ENCODE measurements around the gene DTX3. TPM values are rescaled to one million over a fixed set of nuclear protein-coding genes. Genes with fewer than 3 reads are reported as not detected.

The DTX3 gene
- total and polyA plus RNA-seq, 10 donors = 13.7 to 30.7 (median 21.6) TPM

DNA sequence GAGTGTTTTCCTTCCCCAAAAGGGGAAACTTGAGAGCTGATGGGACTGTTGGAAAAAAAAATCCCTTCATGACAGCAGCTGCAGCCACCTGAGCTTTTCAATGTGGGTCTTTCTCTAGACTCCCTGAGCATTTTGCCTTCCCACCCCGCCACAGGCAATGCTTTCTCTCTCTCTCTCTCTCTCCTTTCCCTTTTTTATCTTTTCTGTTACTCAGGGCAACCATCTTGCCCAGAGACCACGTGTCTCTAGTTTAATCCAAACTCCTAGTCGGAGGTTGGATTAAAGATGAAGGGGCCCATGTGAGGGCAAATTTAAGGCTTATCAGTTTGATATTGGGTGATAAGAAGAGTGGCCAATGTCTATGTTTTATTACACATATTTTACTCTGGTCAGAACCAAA lies 54.3 kb downstream of the DTX3 start:
- 62 to 74% (median 65%) methylated on average over 3 of the region's 3 CpGs for WGBS, 5 donors
- DNase-seq = no peak
- Histone ChIP-seq H3K36me3 (no peaks in the 10 kb centered on the region), H3K9me3 (peaks cover 0 to 16% (median 10%) of the 10 kb centered on the region in 8 donors), H3K27ac (no peak overlapping the region), H3K4me1 (no peaks in the 10 kb centered on the region), H3K27me3 (replicated peaks in 1 of 7) (peaks cover 0 to 9% (median 0%) of the 10 kb centered on the region in 7 donors), H3K4me3 (no peak overlapping the region)
- intact Hi-C loops (cut with DNase I; ENCODE audit: low total_unique reads) = no loop called here
- no peak for TF ChIP-seq POLR2AphosphoS5 (IDR thresholded peaks at IDR 0.05)
- TF ChIP-seq, protein P1, sequence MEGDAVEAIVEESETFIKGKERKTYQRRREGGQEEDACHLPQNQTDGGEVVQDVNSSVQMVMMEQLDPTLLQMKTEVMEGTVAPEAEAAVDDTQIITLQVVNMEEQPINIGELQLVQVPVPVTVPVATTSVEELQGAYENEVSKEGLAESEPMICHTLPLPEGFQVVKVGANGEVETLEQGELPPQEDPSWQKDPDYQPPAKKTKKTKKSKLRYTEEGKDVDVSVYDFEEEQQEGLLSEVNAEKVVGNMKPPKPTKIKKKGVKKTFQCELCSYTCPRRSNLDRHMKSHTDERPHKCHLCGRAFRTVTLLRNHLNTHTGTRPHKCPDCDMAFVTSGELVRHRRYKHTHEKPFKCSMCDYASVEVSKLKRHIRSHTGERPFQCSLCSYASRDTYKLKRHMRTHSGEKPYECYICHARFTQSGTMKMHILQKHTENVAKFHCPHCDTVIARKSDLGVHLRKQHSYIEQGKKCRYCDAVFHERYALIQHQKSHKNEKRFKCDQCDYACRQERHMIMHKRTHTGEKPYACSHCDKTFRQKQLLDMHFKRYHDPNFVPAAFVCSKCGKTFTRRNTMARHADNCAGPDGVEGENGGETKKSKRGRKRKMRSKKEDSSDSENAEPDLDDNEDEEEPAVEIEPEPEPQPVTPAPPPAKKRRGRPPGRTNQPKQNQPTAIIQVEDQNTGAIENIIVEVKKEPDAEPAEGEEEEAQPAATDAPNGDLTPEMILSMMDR (IDR thresholded peaks at IDR 0.05 in 8 of 11, conservative IDR thresholded peaks at IDR 0.05 in 3 of 11) = no peak
- TF ChIP-seq POLR2A (IDR thresholded peaks at IDR 0.05) = no peak

Other genes with a start within 250 kb of the DTX3 start
- 10 to 100 TPM; 46.1 to 90.8 (median 61.2) TPM for gene R3HDM2, start 173.8 kb upstream of the DTX3 start, total RNA-seq
- 10 to 100 TPM; 11.3 to 16.9 (median 13.2) TPM for gene R3HDM2, start 173.8 kb upstream of the DTX3 start, polyA plus RNA-seq
- under 1 TPM in 1 of 7 donors, not detected in 6; 0.19 TPM for gene INHBC, start 170.0 kb upstream of the DTX3 start, total RNA-seq
- gene INHBC, start 170.0 kb upstream of the DTX3 start, polyA plus RNA-seq = not detected
- gene INHBE, start 149.5 kb upstream of the DTX3 start, total RNA-seq = not detected
- gene INHBE, start 149.5 kb upstream of the DTX3 start, polyA plus RNA-seq = under 1 TPM in 1 of 3 donors, not detected in 2; 0.02 TPM
- 1 to 10 TPM in 4 of 7 donors, under 1 TPM in 3; 0.46 to 3.6 (median 1.1) TPM for gene GLI1, start 145.0 kb upstream of the DTX3 start, total RNA-seq
- gene GLI1, start 145.0 kb upstream of the DTX3 start, polyA plus RNA-seq = 1 to 10 TPM in 1 of 3 donors, under 1 TPM in 2; 0.63 to 1.2 (median 0.77) TPM
- 100 to 1,000 TPM; 148 to 328 (median 226) TPM for gene ARHGAP9, start 125.0 kb upstream of the DTX3 start, total RNA-seq
- 100 to 1,000 TPM; 190 to 400 (median 251) TPM for gene ARHGAP9, start 125.0 kb upstream of the DTX3 start, polyA plus RNA-seq
- 100 to 1,000 TPM in 4 of 7 donors, 10 to 100 TPM in 3; 72.4 to 186 (median 146) TPM for gene MARS1, start 116.8 kb upstream of the DTX3 start, total RNA-seq
- gene MARS1, start 116.8 kb upstream of the DTX3 start, polyA plus RNA-seq = 100 to 1,000 TPM in 1 of 3 donors, 10 to 100 TPM in 2; 67.4 to 104 (median 89.2) TPM
- gene DDIT3, start 84.3 kb upstream of the DTX3 start, total RNA-seq = 10 to 100 TPM; 18.0 to 27.7 (median 21.6) TPM
- 10 to 100 TPM; 39.8 to 43.9 (median 43.4) TPM for gene DDIT3, start 84.3 kb upstream of the DTX3 start, polyA plus RNA-seq
- gene MBD6, start 82.0 kb upstream of the DTX3 start, total RNA-seq = 100 to 1,000 TPM in 4 of 7 donors, 10 to 100 TPM in 3; 52.9 to 171 (median 110) TPM
- gene MBD6, start 82.0 kb upstream of the DTX3 start, polyA plus RNA-seq = 10 to 100 TPM; 14.8 to 65.0 (median 61.2) TPM
- gene DCTN2, start 57.6 kb upstream of the DTX3 start, total RNA-seq = 100 to 1,000 TPM in 4 of 7 donors, 10 to 100 TPM in 3; 68.5 to 152 (median 101) TPM
- 10 to 100 TPM; 53.3 to 67.3 (median 66.8) TPM for gene DCTN2, start 57.6 kb upstream of the DTX3 start, polyA plus RNA-seq
- under 1 TPM in 6 of 7 donors, not detected in 1; 0.09 to 0.76 (median 0.32) TPM for gene KIF5A, start 54.8 kb upstream of the DTX3 start, total RNA-seq
- under 1 TPM; 0.07 to 0.13 (median 0.08) TPM for gene KIF5A, start 54.8 kb upstream of the DTX3 start, polyA plus RNA-seq
- gene PIP4K2C, start 13.6 kb upstream of the DTX3 start, total RNA-seq = 10 to 100 TPM; 15.0 to 20.9 (median 18.8) TPM
- gene PIP4K2C, start 13.6 kb upstream of the DTX3 start, polyA plus RNA-seq = 1 to 10 TPM; 5.7 to 7.5 (median 6.3) TPM
- gene ARHGEF25, start 6.6 kb downstream of the DTX3 start, total RNA-seq = 10 to 100 TPM in 6 of 7 donors, 1 to 10 TPM in 1; 9.3 to 19.5 (median 14.8) TPM
- gene ARHGEF25, start 6.6 kb downstream of the DTX3 start, polyA plus RNA-seq = 10 to 100 TPM; 13.7 to 26.6 (median 22.5) TPM
- 1 to 10 TPM in 3 of 7 donors, under 1 TPM in 4; 0.39 to 2.2 (median 0.79) TPM for gene B4GALNT1, start 28.4 kb downstream of the DTX3 start, total RNA-seq
- 1 to 10 TPM in 1 of 3 donors, under 1 TPM in 2; 0.83 to 1.5 (median 0.93) TPM for gene B4GALNT1, start 28.4 kb downstream of the DTX3 start, polyA plus RNA-seq
- gene OS9, start 89.3 kb downstream of the DTX3 start, total RNA-seq = 100 to 1,000 TPM; 227 to 323 (median 256) TPM
- 100 to 1,000 TPM in 2 of 3 donors, 10 to 100 TPM in 1; 94.9 to 161 (median 130) TPM for gene OS9, start 89.3 kb downstream of the DTX3 start, polyA plus RNA-seq
- gene AGAP2, start 133.9 kb downstream of the DTX3 start, total RNA-seq = 10 to 100 TPM; 13.4 to 21.8 (median 19.5) TPM
- 1 to 10 TPM; 5.5 to 9.9 (median 6.6) TPM for gene AGAP2, start 133.9 kb downstream of the DTX3 start, polyA plus RNA-seq
- gene TSPAN31, start 140.2 kb downstream of the DTX3 start, total RNA-seq = 10 to 100 TPM; 27.1 to 93.1 (median 33.4) TPM
- 10 to 100 TPM; 16.9 to 25.9 (median 25.3) TPM for gene TSPAN31, start 140.2 kb downstream of the DTX3 start, polyA plus RNA-seq
- 10 to 100 TPM; 34.3 to 77.8 (median 51.6) TPM for gene CDK4, start 147.5 kb downstream of the DTX3 start, total RNA-seq
- gene CDK4, start 147.5 kb downstream of the DTX3 start, polyA plus RNA-seq = 10 to 100 TPM; 36.2 to 72.0 (median 56.0) TPM
- 10 to 100 TPM; 17.2 to 36.8 (median 23.0) TPM for gene MARCHF9, start 150.3 kb downstream of the DTX3 start, total RNA-seq
- 10 to 100 TPM; 29.0 to 49.0 (median 33.0) TPM for gene MARCHF9, start 150.3 kb downstream of the DTX3 start, polyA plus RNA-seq
- gene CYP27B1, start 162.3 kb downstream of the DTX3 start, total RNA-seq = 1 to 10 TPM in 2 of 7 donors, under 1 TPM in 5; 0.23 to 1.5 (median 0.47) TPM
- gene CYP27B1, start 162.3 kb downstream of the DTX3 start, polyA plus RNA-seq = under 1 TPM; 0.20 to 0.48 (median 0.30) TPM
- 10 to 100 TPM in 3 of 7 donors, 1 to 10 TPM in 4; 4.9 to 22.0 (median 9.9) TPM for gene METTL1, start 167.3 kb downstream of the DTX3 start, total RNA-seq
- 10 to 100 TPM; 15.8 to 20.7 (median 16.3) TPM for gene METTL1, start 167.3 kb downstream of the DTX3 start, polyA plus RNA-seq
- 1 to 10 TPM; 3.0 to 9.5 (median 6.0) TPM for gene EEF1AKMT3, start 167.8 kb downstream of the DTX3 start, total RNA-seq
- 1 to 10 TPM; 1.2 to 1.6 (median 1.4) TPM for gene EEF1AKMT3, start 167.8 kb downstream of the DTX3 start, polyA plus RNA-seq
- 10 to 100 TPM; 13.2 to 29.8 (median 16.3) TPM for gene TSFM, start 178.0 kb downstream of the DTX3 start, total RNA-seq
- 10 to 100 TPM; 20.7 to 38.2 (median 32.5) TPM for gene TSFM, start 178.0 kb downstream of the DTX3 start, polyA plus RNA-seq
- 10 to 100 TPM in 1 of 7 donors, 1 to 10 TPM in 6; 4.8 to 18.6 (median 7.3) TPM for gene AVIL, start 213.9 kb downstream of the DTX3 start, total RNA-seq
- 1 to 10 TPM; 2.0 to 3.2 (median 2.8) TPM for gene AVIL, start 213.9 kb downstream of the DTX3 start, polyA plus RNA-seq
- gene CTDSP2, start 241.9 kb downstream of the DTX3 start, total RNA-seq = 100 to 1,000 TPM; 140 to 203 (median 181) TPM
- 10 to 100 TPM; 22.2 to 43.5 (median 23.8) TPM for gene CTDSP2, start 241.9 kb downstream of the DTX3 start, polyA plus RNA-seq